BE2C (cell line): ENCODE results near the gene EBF4.

Source experiments
- DNase-seq: peaks from one replicate; pipeline ENCODE4 v3.0.0-alpha.2; 2020
- H3K27me3 ChIP-seq: fragments of 250-450 bp; sonication (Bioruptor Pico); 2 replicates; pipeline ENCODE4 v1.5.1; 2020; ENCODE audit warnings: mild to moderate bottlenecking
- H3K36me3 ChIP-seq: fragments of 250-450 bp; sonication (Bioruptor Pico); 2 replicates; pipeline ENCODE4 v1.5.1; 2020; ENCODE audit warnings: mild to moderate bottlenecking
- H3K4me1 ChIP-seq: fragments of 250-450 bp; sonication (Bioruptor Pico); 2 replicates; pipeline ENCODE4 v1.5.1; 2020
- H3K4me3 ChIP-seq: 2 replicates; pipeline ENCODE4 v1.5.1; 2011; ENCODE audit warnings: low read depth, low read length
- H3K9me3 ChIP-seq: fragments of 250-450 bp; sonication (Bioruptor Pico); 2 replicates; pipeline ENCODE4 v1.5.1; 2020
- TF ChIP-seq, protein P1 (sequence below): IDR thresholded peaks from 2 replicates; pipeline ENCODE4 v1.5.1; 2012; ENCODE audit warnings: mild to moderate bottlenecking, low read depth, low read length

Gene EBF4

GRCh38 chr20:2741881-2742280 is 49.3 kb downstream of the EBF4 start:
- TF ChIP-seq, protein P1, sequence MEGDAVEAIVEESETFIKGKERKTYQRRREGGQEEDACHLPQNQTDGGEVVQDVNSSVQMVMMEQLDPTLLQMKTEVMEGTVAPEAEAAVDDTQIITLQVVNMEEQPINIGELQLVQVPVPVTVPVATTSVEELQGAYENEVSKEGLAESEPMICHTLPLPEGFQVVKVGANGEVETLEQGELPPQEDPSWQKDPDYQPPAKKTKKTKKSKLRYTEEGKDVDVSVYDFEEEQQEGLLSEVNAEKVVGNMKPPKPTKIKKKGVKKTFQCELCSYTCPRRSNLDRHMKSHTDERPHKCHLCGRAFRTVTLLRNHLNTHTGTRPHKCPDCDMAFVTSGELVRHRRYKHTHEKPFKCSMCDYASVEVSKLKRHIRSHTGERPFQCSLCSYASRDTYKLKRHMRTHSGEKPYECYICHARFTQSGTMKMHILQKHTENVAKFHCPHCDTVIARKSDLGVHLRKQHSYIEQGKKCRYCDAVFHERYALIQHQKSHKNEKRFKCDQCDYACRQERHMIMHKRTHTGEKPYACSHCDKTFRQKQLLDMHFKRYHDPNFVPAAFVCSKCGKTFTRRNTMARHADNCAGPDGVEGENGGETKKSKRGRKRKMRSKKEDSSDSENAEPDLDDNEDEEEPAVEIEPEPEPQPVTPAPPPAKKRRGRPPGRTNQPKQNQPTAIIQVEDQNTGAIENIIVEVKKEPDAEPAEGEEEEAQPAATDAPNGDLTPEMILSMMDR, result no peak
- no peaks in the 10 kb centered on the region for H3K36me3 ChIP-seq
- no peak for DNase-seq
- H3K4me3 ChIP-seq, result no peak overlapping the region
- H3K9me3 ChIP-seq, result no peaks in the 10 kb centered on the region
- no peaks in the 10 kb centered on the region; the same call in 1 of the 2 replicates for H3K27me3 ChIP-seq
- no peaks in the 10 kb centered on the region for H3K4me1 ChIP-seq

DNA sequence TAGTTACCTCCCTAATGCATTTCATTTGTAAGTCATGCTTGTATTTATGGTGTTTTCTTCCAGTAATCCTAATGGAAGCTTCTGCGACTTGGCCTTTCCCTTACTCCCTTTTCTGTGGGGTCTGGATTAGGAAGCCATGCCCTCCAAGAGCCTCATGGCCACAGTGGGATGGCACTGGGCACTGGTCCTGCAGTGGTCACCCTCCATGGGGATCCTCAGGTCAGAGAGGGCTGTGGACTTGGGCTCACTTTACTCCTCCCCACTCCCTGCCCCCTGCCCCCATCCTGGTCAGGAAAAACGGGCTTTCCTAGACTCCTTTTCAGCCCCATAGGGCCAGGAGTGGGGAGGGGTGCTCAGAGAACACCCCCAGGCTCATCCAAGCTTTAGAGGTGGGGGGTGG is 49.9 kb downstream of the EBF4 start:
- no peaks in the 10 kb centered on the region for H3K4me1 ChIP-seq
- no peaks in the 10 kb centered on the region; the same call in 1 of the 2 replicates for H3K27me3 ChIP-seq
- no peak for DNase-seq
- TF ChIP-seq, protein P1, result no peak
- H3K36me3 ChIP-seq, result no peaks in the 10 kb centered on the region
- no peaks in the 10 kb centered on the region for H3K9me3 ChIP-seq
- H3K4me3 ChIP-seq, result no peak overlapping the region

- no peaks in the 10 kb centered on the region; the same call in 1 of the 2 replicates for H3K27me3 ChIP-seq
- H3K9me3 ChIP-seq, result no peaks in the 10 kb centered on the region
- no peaks in the 10 kb centered on the region for H3K36me3 ChIP-seq
- H3K4me3 ChIP-seq, result no peak overlapping the region
- no peaks in the 10 kb centered on the region for H3K4me1 ChIP-seq
- DNase-seq, result peak; percentile 71
- TF ChIP-seq, protein P1, result peak; percentile 80
Measured at GRCh38 chr20:2742934-2743559, 50.5 kb downstream of the EBF4 start.

DNA sequence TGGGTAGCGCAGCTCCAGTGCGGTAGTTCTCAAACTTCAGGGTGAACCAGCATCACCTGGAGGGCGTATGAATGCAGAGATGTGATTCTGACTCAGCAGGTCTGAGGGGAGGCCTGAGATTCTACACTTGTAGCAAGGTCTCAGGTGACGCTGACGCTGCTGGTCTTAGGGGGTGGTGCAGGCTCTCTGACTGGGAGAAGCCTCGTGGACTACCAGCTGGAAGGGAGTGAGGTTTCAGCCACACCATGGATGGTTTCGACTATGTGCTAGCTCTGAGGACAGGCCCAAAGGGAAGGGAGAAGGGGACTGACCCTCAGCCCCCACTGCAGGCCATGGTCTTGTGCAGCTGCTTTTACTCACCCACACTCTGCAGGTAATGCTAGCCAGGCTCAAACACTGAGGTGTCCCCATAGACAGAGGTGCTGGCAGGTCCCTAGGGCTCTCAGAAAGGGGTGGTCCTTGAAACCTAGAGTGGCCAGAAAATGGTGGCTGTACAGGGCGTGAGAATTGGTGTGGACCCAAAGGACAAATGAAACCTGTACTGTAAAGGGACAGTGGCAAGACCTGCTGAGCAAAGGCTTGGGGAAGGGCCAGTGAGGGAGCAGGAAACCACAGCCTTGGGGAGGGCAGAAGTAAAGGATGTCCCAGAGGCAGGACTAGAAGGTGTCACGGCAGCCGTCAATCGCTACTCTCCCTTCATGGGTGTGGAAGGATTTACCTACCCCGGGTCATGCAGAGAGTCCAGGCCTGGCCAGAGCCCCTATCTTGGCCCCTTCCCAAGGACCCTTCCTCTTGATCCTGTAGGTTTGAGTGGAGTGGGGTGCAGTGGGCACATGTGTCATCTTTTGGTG is 52.7 kb downstream of the EBF4 start:
- no peaks in the 10 kb centered on the region; the same call in 1 of the 2 replicates for H3K27me3 ChIP-seq
- no peak for DNase-seq
- no peak overlapping the region for H3K4me3 ChIP-seq
- H3K4me1 ChIP-seq, result no peaks in the 10 kb centered on the region
- H3K36me3 ChIP-seq, result no peaks in the 10 kb centered on the region
- TF ChIP-seq, protein P1, result no peak
- H3K9me3 ChIP-seq, result no peaks in the 10 kb centered on the region

DNA sequence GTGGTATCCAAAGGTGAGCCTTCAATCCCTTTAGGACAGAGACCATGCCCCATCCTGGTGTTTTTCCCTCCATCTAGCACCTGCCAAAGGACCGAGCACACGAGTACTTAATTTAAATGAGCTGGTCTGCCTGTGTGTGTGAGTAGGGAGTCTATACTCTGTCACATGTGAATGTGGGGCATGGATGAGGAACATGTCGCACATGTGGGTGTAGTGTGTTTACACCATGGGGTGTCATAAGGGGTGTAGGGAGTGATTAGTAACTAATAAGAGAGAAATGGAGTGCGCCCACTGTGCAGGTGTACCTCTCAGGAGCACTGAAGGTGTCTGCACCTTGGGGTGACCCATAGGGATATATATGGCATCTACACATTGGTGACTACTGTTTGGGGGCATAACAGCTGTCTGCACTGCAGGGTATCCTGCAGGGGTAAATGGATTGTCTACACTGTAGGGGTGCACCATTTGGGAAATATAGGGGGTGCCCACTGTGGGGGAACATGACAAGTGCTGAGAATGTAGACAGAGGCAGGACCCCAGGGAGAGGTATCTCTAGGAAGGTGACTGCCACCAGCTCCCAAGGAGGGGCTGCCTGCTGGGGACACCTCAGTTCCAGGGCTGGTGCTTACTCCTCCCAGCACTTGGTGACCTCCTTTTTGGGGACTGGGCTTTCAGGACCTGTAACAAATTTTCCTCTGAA is 53.5 kb downstream of the EBF4 start:
- TF ChIP-seq, protein P1, result no peak
- Histone ChIP-seq H3K27me3 (no peaks in the 10 kb centered on the region; the same call in 1 of the 2 replicates), H3K4me3 (no peak overlapping the region), H3K4me1 (no peaks in the 10 kb centered on the region), H3K36me3 (no peaks in the 10 kb centered on the region), H3K9me3 (no peaks in the 10 kb centered on the region)
- no peak for DNase-seq
